Nephron progenitor cell (in vitro differentiated cells): ENCODE measurements around the gene BMP8B.
"Not testable (repeated sequence)": the region's sequence is repeated elsewhere in the genome, so short reads cannot be mapped to it uniquely, and the experiment has no call there.

Source experiments
- DNase-seq: peaks from one replicate; pipeline ENCODE4 v3.0.0; 2021
- H3K27ac Mint-ChIP-seq: 2 replicates; pipeline ENCODE4 v1.8.0; 2021; ENCODE audit warnings: mild to moderate bottlenecking, moderate library complexity, mixed read lengths
- H3K27me3 Mint-ChIP-seq: 2 replicates; pipeline ENCODE4 v1.8.0; 2021; ENCODE audit warnings: mild to moderate bottlenecking, low read depth, mixed read lengths; ENCODE audit not compliant: poor library complexity
- H3K36me3 Mint-ChIP-seq: 2 replicates; pipeline ENCODE4 v1.8.0; 2021; ENCODE audit warnings: low read depth, mixed read lengths
- H3K4me1 Mint-ChIP-seq: 2 replicates; pipeline ENCODE4 v1.8.0; 2021; ENCODE audit warnings: mixed read lengths
- H3K4me3 Mint-ChIP-seq: 2 replicates; pipeline ENCODE4 v1.8.0; 2021; ENCODE audit warnings: mild to moderate bottlenecking, moderate library complexity, mixed read lengths
- H3K9me3 Mint-ChIP-seq: 2 replicates; pipeline ENCODE4 v1.8.0; 2021; ENCODE audit warnings: mild to moderate bottlenecking, moderate library complexity, mixed read lengths
- CTCF ChIP-seq: fragments of 200-600 bp; sonication (generic); IDR thresholded peaks from 2 replicates; pipeline ENCODE4 v1.5.0; 2021; ENCODE audit warnings: antibody characterized with exemption

BMP8B gene

GRCh38 chr1:39826583-39826982 lies 37.9 kb upstream of the BMP8B start:
- TF ChIP-seq CTCF = no peak
- Mint-ChIP-seq H3K4me1 (peaks cover 13% of the 10 kb centered on the region), H3K9me3 (peaks cover 6% of the 10 kb centered on the region)

GRCh38 chr1:39825432-39825941 lies 36.8 kb upstream of the BMP8B start:
- no peaks in the 10 kb centered on the region for H3K36me3 Mint-ChIP-seq
- H3K27me3 Mint-ChIP-seq = peaks cover 20% of the 10 kb centered on the region
- no peak for TF ChIP-seq CTCF

More at GRCh38 chr1:39826583-39826982, 37.9 kb upstream of the BMP8B start:
- Mint-ChIP-seq H3K36me3 (no peaks in the 10 kb centered on the region), H3K4me3 (no peak overlapping the region), H3K27me3 (peaks cover 18% of the 10 kb centered on the region), H3K27ac (peak overlapping the region; percentile 90)
- no peak for DNase-seq

GRCh38 chr1:39823450-39823849 lies 34.8 kb upstream of the BMP8B start:
- H3K36me3 Mint-ChIP-seq, H3K9me3 Mint-ChIP-seq, DNase-seq, H3K4me1 Mint-ChIP-seq, H3K4me3 Mint-ChIP-seq, H3K27ac Mint-ChIP-seq: not testable (repeated sequence)
- peaks cover 17% of the 10 kb centered on the region for H3K27me3 Mint-ChIP-seq

More at GRCh38 chr1:39825432-39825941, 36.8 kb upstream of the BMP8B start:
- no peak overlapping the region for H3K27ac Mint-ChIP-seq
- DNase-seq = no peak
- H3K9me3 Mint-ChIP-seq = peaks cover 6% of the 10 kb centered on the region
- peaks cover 13% of the 10 kb centered on the region for H3K4me1 Mint-ChIP-seq
- no peak overlapping the region for H3K4me3 Mint-ChIP-seq

GRCh38 chr1:39822146-39822545 lies 33.5 kb upstream of the BMP8B start:
- Mint-ChIP-seq H3K27me3 (peaks cover 17% of the 10 kb centered on the region), H3K4me1 (peaks cover 7% of the 10 kb centered on the region), H3K9me3 (peaks cover 6% of the 10 kb centered on the region), H3K27ac (no peak overlapping the region), H3K36me3 (no peaks in the 10 kb centered on the region), H3K4me3 (no peak overlapping the region)
- no peak for TF ChIP-seq CTCF
- DNase-seq = no peak

GRCh38 chr1:39819091-39819812 lies 30.6 kb upstream of the BMP8B start:
- no peaks in the 10 kb centered on the region for H3K36me3 Mint-ChIP-seq
- H3K4me3 Mint-ChIP-seq = no peak overlapping the region
- H3K9me3 Mint-ChIP-seq = peaks cover 4% of the 10 kb centered on the region
- H3K27me3 Mint-ChIP-seq = peaks cover 18% of the 10 kb centered on the region
- no peak for DNase-seq
- peak overlapping the region; percentile 66 for H3K27ac Mint-ChIP-seq
- TF ChIP-seq CTCF = no peak
- H3K4me1 Mint-ChIP-seq = peaks cover 11% of the 10 kb centered on the region

GRCh38 chr1:39818482-39818881 lies 29.8 kb upstream of the BMP8B start:
- H3K27me3 Mint-ChIP-seq = peaks cover 18% of the 10 kb centered on the region
- peaks cover 11% of the 10 kb centered on the region for H3K4me1 Mint-ChIP-seq
- H3K4me3 Mint-ChIP-seq = no peak overlapping the region
- peak overlapping the region; percentile 39 for H3K27ac Mint-ChIP-seq
- DNase-seq = no peak
- no peaks in the 10 kb centered on the region for H3K36me3 Mint-ChIP-seq
- TF ChIP-seq CTCF = no peak
- H3K9me3 Mint-ChIP-seq = no peaks in the 10 kb centered on the region

- not testable (repeated sequence) for H3K36me3 Mint-ChIP-seq, DNase-seq, H3K27ac Mint-ChIP-seq, H3K4me3 Mint-ChIP-seq, H3K9me3 Mint-ChIP-seq
- Mint-ChIP-seq H3K27me3 (peaks cover 15% of the 10 kb centered on the region), H3K4me1 (peaks cover 11% of the 10 kb centered on the region)
Measured at GRCh38 chr1:39817091-39817932, 28.6 kb upstream of the BMP8B start.
